Measurements from ENCODE around the gene MIER3. TPM values are rescaled to one million over a fixed set of nuclear protein-coding genes. Genes with fewer than 3 reads are reported as not detected.

Gene MIER3
- total RNA-seq, 1 experiment from 2014 or later = 6.5 TPM

DNA sequence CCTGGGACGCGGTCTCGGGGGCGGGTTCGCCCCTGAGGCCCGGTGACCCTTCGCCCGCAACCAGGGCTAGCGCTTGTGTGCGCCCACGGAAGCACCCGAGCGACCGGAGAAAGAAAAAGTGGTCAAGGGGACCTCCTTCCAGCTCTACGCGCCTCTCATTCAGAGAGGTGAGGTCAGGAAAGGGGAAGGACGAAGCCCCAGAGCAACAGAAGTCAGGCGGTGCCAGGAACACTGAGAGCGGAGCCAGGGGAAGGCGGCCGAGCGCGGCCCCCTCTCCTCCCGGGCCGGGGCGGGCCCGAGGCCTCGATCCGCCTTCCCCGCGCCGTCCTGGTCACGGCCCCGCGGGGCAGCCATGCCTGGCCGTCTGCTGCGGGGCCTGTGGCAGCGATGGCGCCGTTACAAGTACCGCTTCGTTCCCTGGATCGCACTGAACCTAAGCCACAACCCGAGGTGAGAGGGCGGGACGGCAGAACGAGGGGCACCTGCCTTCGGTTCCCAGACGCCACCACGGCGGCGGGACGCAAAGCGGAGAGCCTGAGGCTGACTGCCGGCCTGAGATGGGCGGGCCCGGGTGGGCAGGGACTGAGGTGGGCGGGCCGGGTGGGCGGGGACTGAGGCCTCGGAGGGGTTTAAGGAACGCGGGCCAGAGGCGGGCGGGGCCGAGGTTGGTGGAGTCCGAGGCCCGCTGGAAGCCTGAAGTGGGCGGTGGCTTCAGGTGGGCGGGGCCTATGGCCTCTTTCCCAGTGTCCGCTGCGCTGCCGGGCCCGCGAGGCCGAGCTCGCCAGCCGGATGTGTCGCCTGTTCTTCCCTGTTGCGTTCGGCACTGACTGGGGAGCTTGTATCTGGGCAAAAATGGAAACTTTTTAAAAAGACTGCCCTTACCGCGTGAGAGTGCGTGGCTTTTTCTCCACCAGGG lies 42.4 kb downstream of the MIER3 start, which contains the start of gene SETD9:
Gene SETD9, plus strand, starts transcription at position 303 of the 916 bp plus-strand sequence. Its CDS starts 50 bp downstream, at position 353.
- intact Hi-C loops (cut with micrococcal nuclease) = loop anchor here (1.0 to 10.0 kb wide), 3 partner anchors 43 to 1555 kb away; partner anchors contain the start of genes MIER3 and PLK2
- H3F3A ChIP-seq (ENCODE audit: low read length, unreplicated experiment) = no peaks in the 10 kb centered on the region
- peaks cover 14% of the 10 kb centered on the region; the same call in 1 of the 2 replicates for H3K79me2 ChIP-seq (ENCODE audit: low read length)
- CTCF ChIA-PET = interaction anchor here (0.6 kb wide), 1 partner anchor 9 kb away, joined by 4 read pairs; no protein-coding TSS in a partner anchor
- peak within 1 kb of the TSS; percentile 87 for H2AFZ ChIP-seq (ENCODE audit: low read length)
- TF ChIP-seq EZH2phosphoT487 (IDR thresholded peaks at IDR 0.05; ENCODE audit: borderline replicate concordance, low read length) (no peak), EZH2 (IDR thresholded peaks at IDR 0.05; ENCODE audit: low read length, unreplicated experiment) (no peak)
- TF ChIP-seq, protein P1, sequence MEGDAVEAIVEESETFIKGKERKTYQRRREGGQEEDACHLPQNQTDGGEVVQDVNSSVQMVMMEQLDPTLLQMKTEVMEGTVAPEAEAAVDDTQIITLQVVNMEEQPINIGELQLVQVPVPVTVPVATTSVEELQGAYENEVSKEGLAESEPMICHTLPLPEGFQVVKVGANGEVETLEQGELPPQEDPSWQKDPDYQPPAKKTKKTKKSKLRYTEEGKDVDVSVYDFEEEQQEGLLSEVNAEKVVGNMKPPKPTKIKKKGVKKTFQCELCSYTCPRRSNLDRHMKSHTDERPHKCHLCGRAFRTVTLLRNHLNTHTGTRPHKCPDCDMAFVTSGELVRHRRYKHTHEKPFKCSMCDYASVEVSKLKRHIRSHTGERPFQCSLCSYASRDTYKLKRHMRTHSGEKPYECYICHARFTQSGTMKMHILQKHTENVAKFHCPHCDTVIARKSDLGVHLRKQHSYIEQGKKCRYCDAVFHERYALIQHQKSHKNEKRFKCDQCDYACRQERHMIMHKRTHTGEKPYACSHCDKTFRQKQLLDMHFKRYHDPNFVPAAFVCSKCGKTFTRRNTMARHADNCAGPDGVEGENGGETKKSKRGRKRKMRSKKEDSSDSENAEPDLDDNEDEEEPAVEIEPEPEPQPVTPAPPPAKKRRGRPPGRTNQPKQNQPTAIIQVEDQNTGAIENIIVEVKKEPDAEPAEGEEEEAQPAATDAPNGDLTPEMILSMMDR (conservative IDR thresholded peaks at IDR 0.05; ENCODE audit: low read depth, low read length) = no peak
- no peaks in the 10 kb centered on the region for H4K20me1 ChIP-seq (ENCODE audit: low read length)
- H3K4me3 ChIP-seq (ENCODE audit: low read length) = peak within 1 kb of the TSS; percentile 83
- BruUV-seq (replicated peaks) = no TSS peak
- ATAC-seq (peak; percentile 88), DNase-seq (peak; percentile 92)
- H3K36me3 ChIP-seq (ENCODE audit: low read depth, low read length) = no peaks in the 10 kb centered on the region
- no peaks in the 10 kb centered on the region for H3K9me2 ChIP-seq (replicated peaks; ENCODE audit: low read length)
- H3K9ac ChIP-seq (ENCODE audit: low read length) = peak within 1 kb of the TSS; percentile 97
- no peaks in the 10 kb centered on the region for H3K27me3 ChIP-seq (ENCODE audit: low read length)
- H3K27ac ChIP-seq (ENCODE audit: low read length) = peak within 1 kb of the TSS; percentile 69
- peak within 1 kb of the TSS; percentile 95 for H3K4me2 ChIP-seq (ENCODE audit: low read length)
- peaks cover 6% of the 10 kb centered on the region for H3K4me1 ChIP-seq (ENCODE audit: insufficient read depth, low read length)
- POLR2A ChIA-PET (ENCODE audit: unreplicated experiment) = interaction anchor here (0.7 kb wide), 1 partner anchor 51 kb away, joined by 4 read pairs; no protein-coding TSS in a partner anchor
- no peaks in the 10 kb centered on the region for H3K9me3 ChIP-seq (ENCODE audit: low read length)

DNA sequence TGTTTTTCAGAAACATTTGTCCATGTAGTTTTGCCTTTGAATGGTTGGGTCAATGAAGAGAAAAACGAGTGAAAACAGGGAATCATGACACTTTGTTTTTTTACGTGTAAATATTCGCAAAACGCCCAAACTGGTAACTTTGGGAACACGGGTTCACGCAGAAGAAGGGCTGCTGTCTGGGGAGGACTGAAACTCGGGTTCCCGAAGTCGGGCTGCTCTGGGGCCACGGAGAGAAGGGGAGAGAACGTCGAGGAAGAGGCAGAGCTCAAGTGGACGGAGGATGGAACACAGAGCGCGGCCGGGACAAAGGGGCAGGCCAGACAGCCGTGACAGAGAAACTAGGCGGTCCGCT lies 43.0 kb downstream of the MIER3 start:
- POLR2A ChIA-PET (ENCODE audit: unreplicated experiment) = interaction anchor here (0.5 to 0.6 kb wide), 2 partner anchors 21 to 55 kb away, joined by 3 read pairs; no protein-coding TSS in a partner anchor
- DNase-seq = no peak

More for the DNA sequence above, 43.0 kb downstream of the MIER3 start:
- Histone ChIP-seq H4K20me1 (ENCODE audit: low read length) (no peaks in the 10 kb centered on the region), H3K27ac (ENCODE audit: low read length) (peak overlapping the region; percentile 61), H3K9me3 (ENCODE audit: low read length) (no peaks in the 10 kb centered on the region), H3K36me3 (ENCODE audit: low read depth, low read length) (no peaks in the 10 kb centered on the region), H3K9me2 (replicated peaks; ENCODE audit: low read length) (no peaks in the 10 kb centered on the region), H3K4me1 (ENCODE audit: insufficient read depth, low read length) (peaks cover 6% of the 10 kb centered on the region), H3K27me3 (ENCODE audit: low read length) (no peaks in the 10 kb centered on the region), H2AFZ (ENCODE audit: low read length) (peak overlapping the region; percentile 87), H3F3A (ENCODE audit: low read length, unreplicated experiment) (no peaks in the 10 kb centered on the region), H3K4me2 (ENCODE audit: low read length) (peak overlapping the region; percentile 95), H3K79me2 (ENCODE audit: low read length) (peaks cover 14% of the 10 kb centered on the region; the same call in 1 of the 2 replicates), H3K9ac (ENCODE audit: low read length) (peak overlapping the region; percentile 72), H3K4me3 (ENCODE audit: low read length) (peak overlapping the region; percentile 81)
- TF ChIP-seq EZH2phosphoT487 (IDR thresholded peaks at IDR 0.05; ENCODE audit: borderline replicate concordance, low read length) (no peak), EZH2 (IDR thresholded peaks at IDR 0.05; ENCODE audit: low read length, unreplicated experiment) (no peak)
- TF ChIP-seq, protein P1 (conservative IDR thresholded peaks at IDR 0.05; ENCODE audit: low read depth, low read length) = no peak
- peak; percentile 61 for ATAC-seq
- BruUV-seq (replicated peaks) = TSS peak; percentile 51
- intact Hi-C loops (cut with micrococcal nuclease) = loop anchor here (2.0 to 10.0 kb wide), 2 partner anchors 264 to 1556 kb away; partner anchors contain the start of gene PLK2
- CTCF ChIA-PET = no interaction called here
